ENCODE measurements around the gene PAQR4.

The PAQR4 gene

GRCh38 chr16:3013998-3014690 is 45.0 kb downstream of the PAQR4 start:
- no peak for TF ChIP-seq CTCF (IDR thresholded peaks at IDR 0.05; ENCODE audit: low read depth, low read length)
- H3K4me3 ChIP-seq (ENCODE audit: low read depth, low read length): no peak overlapping the region

- no peak overlapping the region for H3K4me3 ChIP-seq (ENCODE audit: low read depth, low read length)
- no peak for TF ChIP-seq CTCF (IDR thresholded peaks at IDR 0.05; ENCODE audit: low read depth, low read length)
Measured at GRCh38 chr16:3014971-3015370, 45.8 kb downstream of the PAQR4 start.

GRCh38 chr16:3015865-3016521 is 46.8 kb downstream of the PAQR4 start:
- TF ChIP-seq CTCF (IDR thresholded peaks at IDR 0.05; ENCODE audit: low read depth, low read length): no peak
- no peak overlapping the region for H3K4me3 ChIP-seq (ENCODE audit: low read depth, low read length)

GRCh38 chr16:3017344-3017743 is 48.2 kb downstream of the PAQR4 start:
- TF ChIP-seq CTCF (IDR thresholded peaks at IDR 0.05; ENCODE audit: low read depth, low read length): no peak
- no peak overlapping the region for H3K4me3 ChIP-seq (ENCODE audit: low read depth, low read length)

GRCh38 chr16:3017794-3018506 is 48.8 kb downstream of the PAQR4 start, which contains the start of gene CLDN6:
CLDN6 (minus strand) TSS chr16:3018183; CDS start chr16:3016021, 2,162 bp downstream.
- no peak within 1 kb of the TSS for H3K4me3 ChIP-seq (ENCODE audit: low read depth, low read length)
- no peak for TF ChIP-seq CTCF (IDR thresholded peaks at IDR 0.05; ENCODE audit: low read depth, low read length)

- H3K4me3 ChIP-seq (ENCODE audit: low read depth, low read length): peak overlapping the region; percentile 93
- no peak for TF ChIP-seq CTCF (IDR thresholded peaks at IDR 0.05; ENCODE audit: low read depth, low read length)
Measured at GRCh38 chr16:3019594-3020246, 50.6 kb downstream of the PAQR4 start.

Measured in WI38 (cell line).